Heart right ventricle (tissue), 16 donors: ENCODE data around the gene OR10G7. TPM values are rescaled to one million over a fixed set of nuclear protein-coding genes. Genes with fewer than 3 reads are reported as not detected.

Experiments used
- ATAC-seq, 8 donors: fragments of 200-7000 bp; cut with Tn5 transposase; one replicate each; pipeline ENCODE4 v1.9.1; 2020; ENCODE audit warnings: mild to moderate bottlenecking in 8 of 8, moderate library complexity in 8 of 8, moderate number of reproducible peaks in 1 of 8
- DNase-seq, 2 donors: peaks; one replicate each; pipeline ENCODE4 v3.0.0-alpha.2; 2020
- H3K27ac ChIP-seq, 10 donors: fragments of 200-600 bp; sonication (generic) in 2 of 10; one replicate each; pipeline versions ENCODE4 v1.5.0 to v1.8.0; 2020 to 2022; ENCODE audit warnings: mild to moderate bottlenecking in 3 of 10
- H3K27me3 ChIP-seq, 7 donors: fragments of 200-600 bp; one replicate each; pipeline ENCODE4 v1.8.0; 2021 to 2022; ENCODE audit warnings: mild to moderate bottlenecking in 2 of 7
- H3K36me3 ChIP-seq, 9 donors: fragments of 200-600 bp; sonication (generic) in 1 of 9; one replicate each; pipeline versions ENCODE4 v1.5.0 to v1.8.0; 2020 to 2022; ENCODE audit warnings: mild to moderate bottlenecking in 2 of 9
- H3K4me1 ChIP-seq, 9 donors: fragments of 200-600 bp; sonication (generic) in 1 of 9; one replicate each; pipeline versions ENCODE4 v1.5.0 to v1.8.0; 2020 to 2022; ENCODE audit warnings: mild to moderate bottlenecking in 4 of 9
- H3K4me3 ChIP-seq, 10 donors: fragments of 200-600 bp; sonication (generic) in 2 of 10; one replicate each; pipeline versions ENCODE4 v1.5.0 to v1.8.0; 2020 to 2022; ENCODE audit warnings: mild to moderate bottlenecking in 7 of 10, moderate library complexity in 2 of 10
- H3K9me3 ChIP-seq, 11 donors: fragments of 200-600 bp in 10 of 11; sonication (generic) in 2 of 11; one replicate each; pipeline versions ENCODE4 v1.5.0 to v1.8.0; 2013 to 2022; ENCODE audit warnings: mild to moderate bottlenecking in 2 of 11, control low read depth in 1 of 11, moderate library complexity in 1 of 11
- CTCF ChIP-seq, 9 donors: fragments of 200-600 bp; sonication (generic) in 2 of 9; IDR thresholded peaks; one replicate each; pipeline versions ENCODE4 v1.5.0 to v1.8.0; 2021 to 2022; ENCODE audit warnings: antibody characterized with exemption in 9 of 9, mild to moderate bottlenecking in 5 of 9, moderate library complexity in 1 of 9
- WGBS, 2 donors: extraction: QIAGEN DNeasy Blood & Tissue Kit; methylation state at CpG; one replicate each; pipeline ENCODE4 v1.1.7; 2013; ENCODE audit warnings: inconsistent platforms in 1 of 2; 5-methylcytosine and 5-hydroxymethylcytosine counted together
- intact Hi-C, 10 donors: fragments of 100-400 bp; cut with DNase I; formaldehyde crosslinking; loops; one replicate each; pipeline versions ENCODE4 v1.11.1 to v1.14.2; 2022
- polyA plus RNA-seq, 2 donors: library from polyadenylated mRNA; stranded (reverse); fragments of 200-250 nt; gene quantifications; one replicate each; pipeline ENCODE4 v1.2.3, GENCODE V29; 2013
- total RNA-seq, 10 donors: library from RNA; stranded (reverse); fragmentation: NEBNext Ultra II Directional in 3 of 10; extraction: Animal tissue kit (Norgen Biotek cat#: 25700) in 3 of 10; gene quantifications; one replicate each; pipeline versions ENCODE4 v1.2.1 to v1.2.4, GENCODE V29; 2021 to 2023
- donor health status: Arrhythmogenic right ventricular cardiomyopathy.
- donor health status: ischemic (EF 13 %, LVEDD 7.1; RV severe dilation, severe dysfunction).
- donor health status: healthy with polysubstance abuse.
- donor health status: DM: no; HTN: yes; CAD: no.
- donor health status: DM: no; HTN: no; CAD: no.
- donor health status: ischemic (EF 25% LVEDD 6.9; RV normal size, moderate dysfunction).
- donor health status: ischemic (EF 25% LVEDD 5.7; RV mildly dilated, moderate dysfunction).
- donor health status: healthy.
- donor health status: DM: yes; HTN: yes; CAD: no.
- donor health status: Ischemic cardiomyopathy.
- donor health status: ischemic (EF 35%, LVEDD 5.7; RV mildly dilated, moderate dysfunction).
- donor health status: nonischemic (EF 11% LVEDD 7.7; RV severe dilation, severe dysfunction).
- donor health status: DM: yes; HTN: yes; CAD: no.
- donor health status: PGD.
- donor health status: ischemic (EF 29% LVEDD 5.4; RV normal size, mild dysfunction).
- donor health status: nonischemic (EF 23%, LVEDD 6.1; RV moderate dilation, normal function).

OR10G7 gene
- total and polyA plus RNA-seq, 12 donors = not detected

GRCh38 chr11:124072147-124072546 is 31.0 kb upstream of the OR10G7 start:
- TF ChIP-seq CTCF (IDR thresholded peaks at IDR 0.05) = no peak
- 87 to 90% methylated on average over 8 of the region's 8 CpGs for WGBS, 2 donors
- DNase-seq (no peak), ATAC-seq (no peak)
- Histone ChIP-seq H3K36me3 (no peaks in the 10 kb centered on the region), H3K27ac (no peak overlapping the region), H3K4me3 (no peak overlapping the region), H3K4me1 (peaks cover 0 to 31% (median 8%) of the 10 kb centered on the region in 9 donors), H3K9me3 (no peaks in the 10 kb centered on the region), H3K27me3 (peaks cover 0 to 82% (median 53%) of the 10 kb centered on the region in 7 donors)
- intact Hi-C loops = loop anchor here in 9 of 10 donors (5.0 to 10.0 kb wide), 4 partner anchors 123 to 523 kb away; no protein-coding TSS in a partner anchor

DNA sequence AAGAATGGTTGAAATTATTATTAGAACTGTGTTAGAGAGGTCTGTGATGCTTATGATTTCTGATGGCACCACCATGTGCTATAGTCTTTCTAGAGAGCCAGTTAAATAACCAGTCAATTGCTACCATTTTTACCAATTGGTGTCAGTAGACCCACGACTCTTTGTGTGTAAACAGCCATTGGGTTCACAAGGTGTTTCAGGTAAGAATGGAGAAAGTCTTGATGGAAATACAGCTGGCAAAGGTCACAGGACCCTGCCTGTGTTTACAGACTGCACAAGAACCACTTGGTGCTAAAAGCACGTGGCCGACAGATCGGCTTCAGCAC is 30.5 kb upstream of the OR10G7 start:
- Histone ChIP-seq H3K36me3 (no peaks in the 10 kb centered on the region), H3K27me3 (peaks cover 0 to 78% (median 47%) of the 10 kb centered on the region in 7 donors), H3K9me3 (no peaks in the 10 kb centered on the region), H3K4me1 (peaks cover 0 to 28% (median 8%) of the 10 kb centered on the region in 9 donors), H3K27ac (no peak overlapping the region), H3K4me3 (no peak overlapping the region)
- no peak for DNase-seq
- 63 to 74% methylated on average over 4 of the region's 4 CpGs for WGBS, 2 donors
- peak in 1 of 9 donors; percentile 13 for TF ChIP-seq CTCF (IDR thresholded peaks at IDR 0.05)
- intact Hi-C loops = loop anchor here in 9 of 10 donors (2.0 to 10.0 kb wide), 5 partner anchors 123 to 523 kb away; no protein-coding TSS in a partner anchor
- ATAC-seq = no peak

GRCh38 chr11:124070915-124071622 is 29.9 kb upstream of the OR10G7 start:
- H3K27ac ChIP-seq = peak overlapping the region in 1 of 10 donors; percentile 18
- ATAC-seq = peak in 3 of 8 donors; percentile 47 to 57 (median 50)
- peak; percentile 55 to 90 (median 77) for TF ChIP-seq CTCF (IDR thresholded peaks at IDR 0.05)
- H3K36me3 ChIP-seq = no peaks in the 10 kb centered on the region
- no peak overlapping the region for H3K4me3 ChIP-seq
- intact Hi-C loops = loop anchor here in 9 of 10 donors (2.0 to 10.0 kb wide), 5 partner anchors 124 to 524 kb away; no protein-coding TSS in a partner anchor
- DNase-seq = peak; percentile 59 to 60
- H3K27me3 ChIP-seq = peaks cover 0 to 78% (median 48%) of the 10 kb centered on the region in 7 donors
- 3 to 9% methylated on average over 8 of the region's 8 CpGs for WGBS, 2 donors
- H3K4me1 ChIP-seq = peaks cover 0 to 23% (median 3%) of the 10 kb centered on the region in 9 donors
- no peaks in the 10 kb centered on the region for H3K9me3 ChIP-seq

- 31 to 35% methylated on average over 28 of the region's 28 CpGs for WGBS, 2 donors
- DNase-seq (peak in 1 of 2 donors; percentile 24), ATAC-seq (peak in 4 of 8 donors; percentile 33 to 63 (median 52))
- Histone ChIP-seq H3K9me3 (no peaks in the 10 kb centered on the region), H3K27me3 (peaks cover 0 to 80% (median 42%) of the 10 kb centered on the region in 7 donors), H3K36me3 (no peaks in the 10 kb centered on the region), H3K4me1 (peaks cover 0 to 23% (median 0%) of the 10 kb centered on the region in 9 donors), H3K4me3 (peak overlapping the region in 2 of 10 donors; percentile 9 to 30), H3K27ac (no peak overlapping the region)
- peak in 7 of 9 donors; percentile 25 to 53 (median 29) for TF ChIP-seq CTCF (IDR thresholded peaks at IDR 0.05)
- intact Hi-C loops = loop anchor here in 9 of 10 donors (2.0 to 10.0 kb wide), 6 partner anchors 115 to 525 kb away; partner anchors contain the start of gene OR10D3 (in 1 of the 9)
Observed at GRCh38 chr11:124069429-124070401, 28.6 kb upstream of the OR10G7 start.
